ENCODE results near the gene ABCB9. TPM values are rescaled to one million over a fixed set of nuclear protein-coding genes. Genes with fewer than 3 reads are reported as not detected.

Gene ABCB9
- total and polyA plus RNA-seq, 2 of the 8 experiments (the other 6 are each of a cell fraction or from before 2014, with no cell fraction given), result 3.8 to 8.0 TPM

DNA sequence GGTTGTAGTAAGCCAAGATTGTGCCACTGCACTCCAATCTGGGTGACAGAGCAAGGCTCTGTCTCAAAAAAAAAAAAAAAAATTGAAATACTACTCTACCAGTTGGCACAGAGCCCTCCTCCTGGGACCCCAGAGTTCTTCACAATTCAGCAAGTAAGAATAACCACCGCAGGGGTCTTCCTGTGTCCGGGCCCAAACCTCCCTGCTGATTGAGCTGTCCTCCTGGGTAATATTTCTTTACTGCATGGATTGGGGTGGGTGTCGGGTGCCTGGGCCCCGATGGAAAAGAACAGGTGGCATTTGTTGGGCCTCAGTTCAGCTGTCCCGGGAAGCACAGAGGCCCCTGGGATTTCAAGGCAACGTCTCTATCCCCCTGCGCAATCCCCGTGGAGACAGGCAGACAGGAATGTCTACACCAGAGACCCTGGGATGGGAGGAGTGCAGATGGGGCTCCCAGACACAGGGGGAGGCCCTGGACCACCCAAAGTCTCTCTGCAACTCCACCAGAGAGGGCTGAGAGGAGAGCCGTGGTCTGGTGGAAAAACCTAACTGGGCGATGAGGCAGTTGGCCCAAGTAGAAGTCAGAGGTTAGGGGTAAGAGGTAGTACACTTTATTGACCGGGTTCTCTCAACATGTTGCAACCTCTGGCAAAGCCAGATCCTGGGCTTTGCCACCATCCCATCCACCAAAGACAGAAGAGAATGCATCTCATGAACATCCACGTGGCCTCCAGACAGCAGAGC lies 37.7 kb downstream of the ABCB9 start (continued):
- TF ChIP-seq RBBP5 (IDR thresholded peaks at IDR 0.05; ENCODE audit: borderline replicate concordance, low read depth, low read length) (no peak), TAF7 (optimal IDR thresholded peaks at IDR 0.05; ENCODE audit: borderline replicate concordance, low read depth, low read length) (no peak), TCF12 (IDR thresholded peaks at IDR 0.05; ENCODE audit: low read depth, low read length) (no peak), PHF8 (conservative IDR thresholded peaks at IDR 0.05; ENCODE audit: low read depth, low read length) (no peak)

Measured in H1 (cell line).